Spleen (tissue), 7 donors: ENCODE data around the gene HECTD1.
"Not testable (repeated sequence)": the region's sequence is repeated elsewhere in the genome, so short reads cannot be mapped to it uniquely, and the experiment has no call there.

ENCODE experiments used
- CTCF ChIP-seq, 11 experiments: fragments of 200-600 bp in 7 of 11; fragments of 450-650 bp in 4 of 11; sonication (generic) in 4 of 11; IDR thresholded peaks in 8 of 11; conservative IDR thresholded peaks in 3 of 11; 1 replicate in 7 of 11; 2 replicates in 4 of 11; pipeline versions ENCODE4 v1.4.0 to v1.8.0; 2016 to 2021; ENCODE audit warnings: antibody characterized with exemption in 11 of 11, inconsistent platforms in 4 of 11, mild to moderate bottlenecking in 1 of 11
- POLR2A ChIP-seq, 3 donors: fragments of 450-650 bp; IDR thresholded peaks; one replicate each; pipeline ENCODE4 v1.5.1; 2017; ENCODE audit warnings: antibody characterized with exemption in 3 of 3, mild to moderate bottlenecking in 1 of 3
- POLR2AphosphoS5 ChIP-seq, 3 donors: sonication (generic); formaldehyde crosslinking; IDR thresholded peaks; one replicate each; pipeline ENCODE4 v1.5.1; 2017; ENCODE audit warnings: antibody characterized with exemption in 3 of 3
- donor health status: DM: no; HTN: no; CAD: no; lungs with moderate emphysema.
- donor health status: DM: no; HTN: no; CAD: no.
- donor health status: DM: no; HTN: no; CAD: no.

- TF ChIP-seq POLR2A (IDR thresholded peaks at IDR 0.05); CTCF (IDR thresholded peaks at IDR 0.05 in 8 of 11, conservative IDR thresholded peaks at IDR 0.05 in 3 of 11); POLR2AphosphoS5 (IDR thresholded peaks at IDR 0.05): not testable (repeated sequence)
Observed at GRCh38 chr14:31192544-31192943, 15.0 kb downstream of the HECTD1 start.
